ENCODE data around the gene DCC. TPM values are rescaled to one million over a fixed set of nuclear protein-coding genes. Genes with fewer than 3 reads are reported as not detected.

The DCC gene
- total RNA-seq, 6 experiments from 2014 or later = not detected

DNA sequence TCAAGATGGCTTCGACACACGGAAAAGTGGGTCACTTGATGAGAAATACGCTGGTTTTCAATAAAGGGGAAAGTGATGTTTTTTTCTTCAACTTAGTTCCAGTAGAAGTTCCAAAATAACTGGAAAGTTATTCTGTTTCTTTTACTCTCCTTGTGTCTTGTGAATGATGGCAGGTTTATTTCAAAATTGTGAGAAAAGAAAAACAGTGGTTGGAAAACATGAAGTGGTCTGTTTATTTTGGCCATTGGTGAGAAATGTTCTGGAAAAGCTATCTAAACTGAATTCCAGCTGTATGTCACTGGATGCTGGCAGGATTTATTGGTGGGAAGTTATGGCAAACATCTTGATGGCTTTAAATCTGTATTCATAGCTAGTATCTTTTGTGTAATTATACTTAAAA is 484.1 kb downstream of the DCC start:
- no peak for TF ChIP-seq CTCF (IDR thresholded peaks at IDR 0.05)
- Mint-ChIP-seq H3K27me3 (ENCODE audit: insufficient read depth) (no peaks in the 10 kb centered on the region; the same call in 1 of the 2 replicates), H3K36me3 (ENCODE audit: low read depth) (peaks cover 5% of the 10 kb centered on the region; the same call in 1 of the 2 replicates), H3K4me1 (ENCODE audit: low read depth) (no peaks in the 10 kb centered on the region), H3K27ac (no peak overlapping the region), H3K9me3 (peaks cover 33% of the 10 kb centered on the region), H3K4me3 (no peak overlapping the region)
- no peak for DNase-seq

GRCh38 chr18:52826994-52827393 is 487.0 kb downstream of the DCC start:
- Mint-ChIP-seq H3K27ac (no peak overlapping the region), H3K27me3 (ENCODE audit: insufficient read depth) (no peaks in the 10 kb centered on the region; the same call in 1 of the 2 replicates), H3K9me3 (peaks cover 38% of the 10 kb centered on the region), H3K36me3 (ENCODE audit: low read depth) (no peaks in the 10 kb centered on the region), H3K4me3 (no peak overlapping the region), H3K4me1 (ENCODE audit: low read depth) (no peaks in the 10 kb centered on the region)
- DNase-seq = no peak
- no peak for TF ChIP-seq CTCF (IDR thresholded peaks at IDR 0.05)

DNA sequence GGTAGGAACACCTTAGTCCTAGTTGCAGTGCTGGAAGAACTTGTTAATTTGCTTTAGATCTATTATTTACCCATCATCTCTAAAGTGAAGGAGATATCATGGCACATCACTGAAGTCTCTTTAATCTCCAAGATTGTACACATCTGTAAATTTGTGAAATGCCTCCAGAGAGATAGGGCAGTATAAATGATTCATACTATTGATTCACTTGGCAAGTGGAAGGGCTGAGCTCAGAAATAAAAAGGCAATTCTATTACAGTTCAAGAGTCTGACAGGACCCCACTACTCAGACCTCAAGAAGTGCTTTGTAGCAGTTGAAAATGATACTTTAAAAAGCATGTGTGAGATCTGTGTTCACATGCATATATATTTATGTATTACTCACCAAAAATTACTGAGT is 489.3 kb downstream of the DCC start:
- H3K4me1 Mint-ChIP-seq (ENCODE audit: low read depth) = no peaks in the 10 kb centered on the region
- DNase-seq = no peak
- no peak for TF ChIP-seq CTCF (IDR thresholded peaks at IDR 0.05)
- H3K27me3 Mint-ChIP-seq (ENCODE audit: insufficient read depth) = no peaks in the 10 kb centered on the region; the same call in 1 of the 2 replicates
- no peak overlapping the region for H3K27ac Mint-ChIP-seq
- H3K4me3 Mint-ChIP-seq = no peak overlapping the region
- no peaks in the 10 kb centered on the region for H3K36me3 Mint-ChIP-seq (ENCODE audit: low read depth)
- H3K9me3 Mint-ChIP-seq = peaks cover 26% of the 10 kb centered on the region

GRCh38 chr18:52829876-52830405 is 489.9 kb downstream of the DCC start:
- H3K4me3 Mint-ChIP-seq = no peak overlapping the region
- H3K36me3 Mint-ChIP-seq (ENCODE audit: low read depth) = no peaks in the 10 kb centered on the region
- no peak for TF ChIP-seq CTCF (IDR thresholded peaks at IDR 0.05)

DNA sequence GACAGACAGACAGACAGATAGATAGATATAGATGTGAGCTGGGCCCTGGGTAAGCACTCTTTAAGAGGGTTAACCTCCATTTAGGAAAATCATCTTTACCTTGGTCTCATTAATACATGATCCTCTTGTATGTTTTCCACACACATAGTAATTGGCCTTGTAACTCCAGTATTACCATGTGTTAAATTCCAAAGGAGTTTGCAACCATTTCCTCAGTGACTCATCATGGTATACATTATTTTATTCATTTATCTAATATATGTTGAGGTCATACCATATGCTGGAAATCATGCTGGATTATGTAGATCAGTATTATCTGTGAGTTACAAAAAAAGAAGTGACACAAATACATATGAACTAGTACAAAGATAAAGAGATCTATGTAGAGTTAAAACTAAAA is 504.3 kb downstream of the DCC start:
- no peaks in the 10 kb centered on the region for H3K36me3 Mint-ChIP-seq (ENCODE audit: low read depth)
- no peak overlapping the region for H3K27ac Mint-ChIP-seq
- H3K27me3 Mint-ChIP-seq (ENCODE audit: insufficient read depth) = peaks cover 1% of the 10 kb centered on the region; the same call in 1 of the 2 replicates
- DNase-seq = no peak
- no peak overlapping the region for H3K4me3 Mint-ChIP-seq
- peaks cover 43% of the 10 kb centered on the region for H3K9me3 Mint-ChIP-seq
- TF ChIP-seq CTCF (IDR thresholded peaks at IDR 0.05) = no peak
- no peaks in the 10 kb centered on the region for H3K4me1 Mint-ChIP-seq (ENCODE audit: low read depth)

More at GRCh38 chr18:52829876-52830405, 489.9 kb downstream of the DCC start:
- Mint-ChIP-seq H3K9me3 (peaks cover 26% of the 10 kb centered on the region), H3K27me3 (ENCODE audit: insufficient read depth) (no peaks in the 10 kb centered on the region; the same call in 1 of the 2 replicates), H3K4me1 (ENCODE audit: low read depth) (no peaks in the 10 kb centered on the region), H3K27ac (no peak overlapping the region)
- DNase-seq = no peak

Data from HFFc6 (cell line).